ENCODE data around the gene GLIS1.

GLIS1 gene

DNA sequence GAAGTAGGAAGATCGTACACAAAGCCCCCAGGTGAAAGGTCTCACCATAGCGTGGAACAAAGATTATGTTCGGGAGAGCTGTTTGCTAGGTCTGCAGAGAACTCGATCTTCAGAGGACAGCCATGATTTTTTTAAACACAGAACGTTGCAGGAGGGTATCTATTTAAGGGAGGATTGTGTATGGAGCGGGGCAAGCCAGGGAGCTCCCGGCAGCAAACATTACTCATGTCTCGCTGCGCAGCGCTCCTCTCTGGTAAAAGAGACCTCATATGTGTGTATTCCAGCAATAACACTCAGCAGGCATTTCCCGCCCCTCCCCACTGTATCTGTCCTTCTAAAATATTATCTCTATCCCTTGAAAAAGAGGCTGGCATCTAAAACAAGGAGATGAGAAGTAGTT lies 2.7 kb downstream of the GLIS1 start:
- no peak for DNase-seq (ENCODE audit: low read depth in 2 of 2)

DNA sequence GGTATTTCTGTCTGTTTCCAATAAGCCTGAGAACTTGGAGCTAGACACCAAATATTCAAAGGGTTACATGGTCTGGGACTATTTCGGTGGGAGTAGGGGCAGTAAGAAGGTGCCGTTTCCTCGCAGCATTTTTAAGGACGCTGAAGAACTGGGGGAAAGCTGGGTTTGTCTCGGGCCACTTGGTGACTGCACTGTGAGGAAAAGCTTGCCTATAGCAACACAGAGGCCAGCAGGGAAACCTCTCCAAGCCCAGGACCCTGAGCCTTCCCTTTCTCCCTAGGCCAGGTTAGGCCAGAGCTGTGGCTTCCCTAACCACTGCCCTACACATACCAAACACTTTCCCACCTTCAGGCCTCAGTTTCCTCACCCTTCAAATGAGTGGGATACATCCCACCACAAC lies 3.3 kb downstream of the GLIS1 start:
- DNase-seq (ENCODE audit: low read depth in 2 of 2) = no peak

- no peak for DNase-seq (ENCODE audit: low read depth in 2 of 2)
Measured at GRCh38 chr1:53735261-53735660, 3.7 kb downstream of the GLIS1 start.

- DNase-seq (ENCODE audit: low read depth in 2 of 2) = no peak
Measured at GRCh38 chr1:53734650-53735211, 4.2 kb downstream of the GLIS1 start.

DNA sequence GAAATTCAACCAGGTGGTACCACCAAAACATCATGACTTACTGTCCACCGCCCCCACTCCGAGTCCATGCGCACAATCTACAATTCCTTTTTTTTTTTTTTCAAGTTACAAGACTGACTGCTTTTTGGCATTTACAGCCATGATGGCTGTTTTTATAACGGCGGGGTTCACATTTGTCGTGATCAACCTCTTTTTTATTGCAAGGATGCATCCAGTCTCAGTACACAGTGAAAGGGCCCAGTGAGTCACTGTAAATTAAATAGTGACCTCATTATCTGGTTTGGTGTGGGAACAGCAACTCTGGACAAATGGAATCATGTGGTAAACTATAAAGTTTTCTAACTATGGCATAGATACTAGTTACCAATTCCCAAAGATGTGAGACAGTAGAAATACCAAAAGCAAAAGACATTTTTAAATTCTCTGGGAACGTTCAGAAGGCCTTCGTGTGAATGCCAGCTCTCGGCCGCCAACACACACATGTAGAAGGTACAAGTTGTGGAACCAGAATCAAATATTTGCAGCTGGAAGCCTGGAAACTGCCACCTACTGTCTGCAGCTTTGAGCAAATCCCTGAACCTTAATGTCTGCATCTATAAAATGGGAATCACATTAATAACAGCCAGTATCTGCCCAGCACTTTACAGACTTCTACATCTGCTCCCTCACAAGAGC lies 4.9 kb downstream of the GLIS1 start:
- no peak for DNase-seq (ENCODE audit: low read depth in 2 of 2)

- DNase-seq (ENCODE audit: low read depth in 2 of 2) = no peak
Measured at GRCh38 chr1:53733447-53733931, 5.5 kb downstream of the GLIS1 start.

DNA sequence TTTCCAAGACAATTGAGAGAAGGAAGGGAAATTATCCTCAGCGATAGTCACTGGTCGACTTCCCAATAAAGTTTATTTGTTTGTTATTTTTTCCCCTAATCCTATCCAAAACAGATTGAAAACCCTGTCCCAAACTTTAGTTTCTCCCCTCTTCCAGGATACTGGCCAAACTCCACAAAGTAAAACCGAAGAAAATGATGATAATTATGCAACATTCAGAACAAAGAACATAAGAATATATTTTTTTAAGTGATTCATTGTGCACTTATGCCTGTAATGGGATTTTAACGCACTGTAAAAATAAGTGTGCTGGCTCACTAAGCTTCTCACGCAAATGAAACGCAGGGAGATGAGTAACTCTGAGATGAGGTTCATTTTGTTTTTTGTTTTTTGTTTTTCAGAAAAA lies 6.0 kb downstream of the GLIS1 start:
- no peak for DNase-seq (ENCODE audit: low read depth in 2 of 2)

- DNase-seq (ENCODE audit: low read depth in 2 of 2) = no peak
Measured at GRCh38 chr1:53732409-53732808, 6.6 kb downstream of the GLIS1 start.

- no peak for DNase-seq (ENCODE audit: low read depth in 2 of 2)
Measured at GRCh38 chr1:53731779-53732305, 7.1 kb downstream of the GLIS1 start.

GRCh38 chr1:53731043-53731600 lies 7.8 kb downstream of the GLIS1 start:
- no peak for DNase-seq (ENCODE audit: low read depth in 2 of 2)

DNA sequence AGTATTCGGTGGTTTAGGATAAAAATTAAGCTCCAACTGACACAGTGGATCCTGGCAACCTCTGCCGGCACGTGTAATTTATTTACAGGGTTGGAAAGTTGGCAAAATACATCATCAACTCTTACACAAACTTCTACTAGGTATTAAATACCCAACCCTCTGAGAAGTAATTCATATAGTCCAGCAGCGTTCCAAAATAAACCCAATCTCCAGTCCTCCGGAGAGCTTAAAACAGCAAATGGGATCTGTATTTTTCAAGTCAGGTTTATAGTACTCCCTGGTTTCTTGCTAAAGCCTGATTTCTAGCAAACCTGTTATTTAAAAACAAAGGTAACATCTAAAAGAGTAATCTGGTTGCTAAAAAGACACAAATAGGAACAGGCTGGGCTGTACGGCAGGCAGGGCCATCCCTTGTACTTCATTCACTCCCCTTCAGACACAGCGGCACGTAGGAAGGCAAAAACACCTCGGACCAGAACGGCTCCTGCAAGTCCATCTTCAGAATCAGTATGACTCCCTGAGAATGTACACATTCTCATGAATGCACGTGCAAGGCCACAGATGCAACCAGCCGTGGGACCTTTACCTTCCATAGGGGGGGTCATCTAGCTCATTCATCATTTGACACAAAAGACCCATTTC lies 8.6 kb downstream of the GLIS1 start:
- no peak for DNase-seq (ENCODE audit: low read depth in 2 of 2)

- DNase-seq (ENCODE audit: low read depth in 2 of 2) = no peak
Measured at GRCh38 chr1:53729456-53730223, 9.3 kb downstream of the GLIS1 start.

DNA sequence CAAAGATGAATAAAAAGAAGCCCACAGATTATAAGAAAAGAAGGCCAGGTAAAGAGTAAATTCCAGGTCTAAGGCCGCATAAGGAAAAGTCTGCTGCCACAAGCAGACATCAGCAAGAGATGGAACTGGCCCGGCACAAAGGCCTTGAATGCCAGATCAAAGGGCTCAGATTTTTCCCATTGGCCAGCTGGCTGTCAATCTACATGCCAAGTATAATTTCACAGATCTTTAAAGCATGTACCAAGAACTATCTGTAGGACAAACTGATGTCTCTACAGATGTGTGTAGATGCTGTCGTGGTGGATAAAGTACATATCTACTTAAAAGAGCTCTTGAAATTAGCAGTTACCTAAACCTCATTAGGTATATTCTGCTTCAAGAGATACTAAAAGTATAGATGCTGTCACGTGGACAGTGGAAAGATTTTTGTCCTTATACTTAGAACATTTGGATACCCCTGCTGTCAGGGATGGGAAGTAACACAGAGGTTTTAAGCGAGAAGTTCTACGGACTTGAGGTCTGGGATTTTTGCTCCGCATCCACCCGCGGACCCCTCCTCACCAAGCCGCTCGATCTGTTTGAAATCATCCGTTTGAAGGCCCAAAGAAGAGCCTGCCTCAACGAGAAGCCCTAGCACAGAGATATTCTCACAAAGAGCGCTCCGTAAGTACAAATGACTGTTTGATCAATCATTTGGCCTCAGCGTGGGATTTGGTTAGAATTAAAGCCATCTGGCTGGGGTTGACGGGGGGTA lies 10.1 kb downstream of the GLIS1 start:
- no peak for DNase-seq (ENCODE audit: low read depth in 2 of 2)

DNA sequence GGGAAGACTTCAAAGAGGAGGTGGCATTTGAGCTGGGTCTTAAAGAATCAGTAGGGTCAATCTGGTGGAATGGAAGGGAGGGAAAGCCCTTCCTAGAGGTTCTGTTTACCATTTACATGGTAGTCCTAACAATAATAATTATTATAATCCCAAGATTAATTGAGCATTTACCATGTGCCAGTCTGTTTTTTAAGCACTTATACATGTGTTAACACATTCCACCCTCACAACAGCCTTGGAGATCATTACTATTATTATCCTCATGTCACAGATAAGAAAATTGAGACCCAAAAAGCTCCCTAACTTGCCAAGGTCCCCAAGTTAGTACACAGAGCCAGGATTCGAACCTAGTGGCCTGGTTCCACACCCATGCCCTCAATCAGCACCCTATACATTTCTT lies 10.8 kb downstream of the GLIS1 start:
- no peak for DNase-seq (ENCODE audit: low read depth in 2 of 2)

DNA sequence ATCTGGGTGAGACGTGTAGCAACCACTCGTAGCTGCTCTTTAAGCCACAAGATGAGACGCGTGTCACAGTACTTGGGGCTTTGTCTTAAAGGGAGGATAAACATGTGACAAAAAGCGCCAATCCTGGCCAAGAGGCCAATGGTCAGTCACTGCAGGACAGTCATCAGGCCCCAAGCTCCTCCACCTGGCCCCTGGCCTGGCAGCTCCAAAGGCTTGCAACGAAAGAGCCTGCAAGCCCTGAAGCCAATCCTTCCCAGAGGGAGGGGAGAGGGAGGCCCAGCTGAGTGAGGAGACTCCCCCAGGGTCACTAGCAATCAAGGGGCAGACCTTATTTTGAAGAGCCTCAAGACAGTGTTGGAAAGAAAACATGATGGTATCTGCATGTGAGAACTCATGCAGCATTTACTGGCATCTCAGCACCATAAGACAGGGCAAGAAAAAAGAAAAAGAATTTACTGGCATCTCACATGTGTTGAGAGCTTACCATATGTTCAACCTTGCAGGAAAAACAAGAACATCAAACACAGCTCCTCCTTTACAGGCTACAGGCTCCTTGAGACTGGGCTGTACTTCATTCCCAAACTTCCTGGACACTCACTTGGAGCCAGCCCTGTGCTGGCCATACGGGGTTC lies 11.4 kb downstream of the GLIS1 start:
- DNase-seq (ENCODE audit: low read depth in 2 of 2) = no peak

DNA sequence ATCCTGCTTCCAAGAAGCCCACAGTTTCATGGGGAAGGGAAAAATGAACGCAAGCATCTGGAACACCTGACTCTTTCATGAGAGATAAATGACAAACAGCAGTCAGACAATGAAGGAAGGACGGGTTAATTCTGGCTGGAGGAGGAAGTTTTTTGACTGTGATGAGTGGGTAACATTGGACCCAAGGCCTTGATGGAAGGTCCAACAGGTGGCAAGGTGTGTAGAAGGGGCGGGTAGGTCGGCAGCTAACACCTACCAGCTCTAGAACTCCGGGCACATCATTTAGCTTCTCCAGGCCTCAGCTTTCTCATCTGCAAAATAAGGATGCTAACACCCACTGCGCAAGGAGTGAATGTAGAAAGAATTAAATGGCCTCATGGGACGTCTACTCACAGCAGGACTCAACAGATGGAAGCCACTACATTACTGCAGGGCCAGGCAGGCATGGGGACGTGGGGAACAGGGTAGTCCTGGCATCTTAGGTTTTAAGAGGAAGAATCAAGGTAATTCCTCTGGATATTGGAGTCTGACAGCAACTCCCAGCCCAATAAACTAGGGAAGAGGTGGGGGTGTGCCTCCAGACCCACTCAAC lies 12.9 kb downstream of the GLIS1 start:
- DNase-seq (ENCODE audit: low read depth in 2 of 2) = no peak

GRCh38 chr1:53725238-53725689 lies 13.7 kb downstream of the GLIS1 start:
- DNase-seq (ENCODE audit: low read depth in 2 of 2) = no peak

- no peak for DNase-seq (ENCODE audit: low read depth in 2 of 2)
Measured at GRCh38 chr1:53722025-53722424, 16.9 kb downstream of the GLIS1 start.

- DNase-seq (ENCODE audit: low read depth in 2 of 2) = no peak
Measured at GRCh38 chr1:53721088-53721487, 17.9 kb downstream of the GLIS1 start.

- DNase-seq (ENCODE audit: low read depth in 2 of 2) = no peak
Measured at GRCh38 chr1:53719469-53719868, 19.5 kb downstream of the GLIS1 start.

Measured in stimulated activated CD8-positive, alpha-beta memory T cell treated with anti-CD3 and anti-CD28 coated beads, Interleukin-2, amount 100 ng/mL, for 48 hours (primary cell).